ENCODE measurements around the gene SLC2A9.

Gene SLC2A9

DNA sequence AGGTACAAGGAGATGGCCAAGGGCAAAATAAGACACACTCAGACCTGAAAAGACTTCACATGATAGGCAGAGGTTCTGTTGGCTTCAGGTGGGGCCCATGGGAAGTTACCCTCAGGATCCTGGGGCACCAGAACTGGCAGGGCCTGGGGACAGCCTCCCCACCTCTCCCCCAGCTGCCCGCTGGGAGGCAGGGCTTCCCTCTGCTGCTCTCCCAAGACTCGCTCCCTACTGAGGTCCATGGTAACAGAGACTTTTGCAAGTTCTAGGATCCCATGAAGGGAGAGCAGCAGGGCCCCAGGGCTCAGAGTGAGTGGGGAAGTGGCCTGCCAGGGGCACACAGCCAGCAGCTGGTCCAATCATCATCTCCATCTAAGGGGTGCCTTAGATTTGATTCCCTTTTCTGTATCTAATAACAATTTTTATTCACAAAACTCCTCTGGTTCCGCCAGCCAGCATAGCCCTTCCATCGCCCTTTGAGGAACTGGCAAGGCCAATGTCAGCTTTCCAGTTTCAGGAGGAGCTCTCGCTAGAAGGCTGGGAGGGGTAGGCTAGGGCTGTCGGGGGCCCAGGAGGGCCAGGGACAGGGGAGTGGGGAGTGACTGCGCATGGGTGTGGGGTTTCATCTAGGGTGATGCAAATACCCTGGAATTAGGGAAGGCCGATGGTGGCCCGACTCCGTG, 78.2 kb downstream of the SLC2A9 start:
- Histone ChIP-seq H3F3A (ENCODE audit: low read depth) (no peaks in the 10 kb centered on the region), H2AFZ (ENCODE audit: low read length) (no peak overlapping the region), H3K27me3 (ENCODE audit: insufficient read depth, low read length, poor library complexity, severe bottlenecking) (no peaks in the 10 kb centered on the region), H3K4me3 (ENCODE audit: low read length, poor library complexity, severe bottlenecking) (no peak overlapping the region), H3K9me2 (replicated peaks; ENCODE audit: low read depth, low read length) (no peaks in the 10 kb centered on the region), H3K9me3 (ENCODE audit: insufficient read depth, low read depth, low read length) (no peaks in the 10 kb centered on the region), H3K36me3 (ENCODE audit: insufficient read depth, low read length) (no peaks in the 10 kb centered on the region), H3K9ac (ENCODE audit: low read depth, low read length, poor library complexity, severe bottlenecking) (no peak overlapping the region), H3K4me1 (ENCODE audit: insufficient read depth, low read length, poor library complexity, severe bottlenecking) (no peaks in the 10 kb centered on the region), H3K79me2 (ENCODE audit: insufficient read depth, low read length) (no peaks in the 10 kb centered on the region), H3K4me2 (ENCODE audit: low read depth, low read length, poor library complexity, severe bottlenecking) (no peak overlapping the region), H4K20me1 (ENCODE audit: insufficient read depth, low read length, poor library complexity, severe bottlenecking) (no peaks in the 10 kb centered on the region)
- TF ChIP-seq EZH2phosphoT487 (IDR thresholded peaks at IDR 0.05; ENCODE audit: borderline replicate concordance) = no peak
- TF ChIP-seq, protein P1, sequence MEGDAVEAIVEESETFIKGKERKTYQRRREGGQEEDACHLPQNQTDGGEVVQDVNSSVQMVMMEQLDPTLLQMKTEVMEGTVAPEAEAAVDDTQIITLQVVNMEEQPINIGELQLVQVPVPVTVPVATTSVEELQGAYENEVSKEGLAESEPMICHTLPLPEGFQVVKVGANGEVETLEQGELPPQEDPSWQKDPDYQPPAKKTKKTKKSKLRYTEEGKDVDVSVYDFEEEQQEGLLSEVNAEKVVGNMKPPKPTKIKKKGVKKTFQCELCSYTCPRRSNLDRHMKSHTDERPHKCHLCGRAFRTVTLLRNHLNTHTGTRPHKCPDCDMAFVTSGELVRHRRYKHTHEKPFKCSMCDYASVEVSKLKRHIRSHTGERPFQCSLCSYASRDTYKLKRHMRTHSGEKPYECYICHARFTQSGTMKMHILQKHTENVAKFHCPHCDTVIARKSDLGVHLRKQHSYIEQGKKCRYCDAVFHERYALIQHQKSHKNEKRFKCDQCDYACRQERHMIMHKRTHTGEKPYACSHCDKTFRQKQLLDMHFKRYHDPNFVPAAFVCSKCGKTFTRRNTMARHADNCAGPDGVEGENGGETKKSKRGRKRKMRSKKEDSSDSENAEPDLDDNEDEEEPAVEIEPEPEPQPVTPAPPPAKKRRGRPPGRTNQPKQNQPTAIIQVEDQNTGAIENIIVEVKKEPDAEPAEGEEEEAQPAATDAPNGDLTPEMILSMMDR (conservative IDR thresholded peaks at IDR 0.05; ENCODE audit: low read length) = no peak

DNA sequence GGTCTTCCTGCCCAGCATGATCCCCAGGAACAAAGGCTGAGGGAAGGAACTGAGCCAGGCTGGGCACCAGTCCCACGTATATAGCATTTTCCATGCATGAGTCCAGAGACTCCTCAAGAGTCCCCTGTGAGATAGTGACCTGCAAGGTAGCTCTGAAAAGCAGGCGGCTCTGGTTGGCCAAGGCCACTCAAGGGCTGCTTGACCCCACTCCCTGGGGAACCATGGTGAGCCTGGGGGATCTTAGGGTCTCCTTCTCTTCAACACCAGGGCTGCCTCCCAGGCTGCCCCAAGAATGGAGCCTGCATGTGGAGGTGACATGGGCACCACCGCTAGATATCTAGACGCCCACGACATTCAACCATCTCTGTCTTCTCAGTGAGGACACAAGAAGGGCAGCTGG, 79.2 kb downstream of the SLC2A9 start:
- Histone ChIP-seq H2AFZ (ENCODE audit: low read length) (no peak overlapping the region), H3K9me2 (replicated peaks; ENCODE audit: low read depth, low read length) (no peaks in the 10 kb centered on the region), H3K4me1 (ENCODE audit: insufficient read depth, low read length, poor library complexity, severe bottlenecking) (no peaks in the 10 kb centered on the region), H4K20me1 (ENCODE audit: insufficient read depth, low read length, poor library complexity, severe bottlenecking) (no peaks in the 10 kb centered on the region), H3K36me3 (ENCODE audit: insufficient read depth, low read length) (no peaks in the 10 kb centered on the region), H3K79me2 (ENCODE audit: insufficient read depth, low read length) (no peaks in the 10 kb centered on the region), H3K27me3 (ENCODE audit: insufficient read depth, low read length, poor library complexity, severe bottlenecking) (no peaks in the 10 kb centered on the region), H3K9ac (ENCODE audit: low read depth, low read length, poor library complexity, severe bottlenecking) (no peak overlapping the region), H3K9me3 (ENCODE audit: insufficient read depth, low read depth, low read length) (no peaks in the 10 kb centered on the region), H3K4me2 (ENCODE audit: low read depth, low read length, poor library complexity, severe bottlenecking) (no peak overlapping the region), H3F3A (ENCODE audit: low read depth) (no peaks in the 10 kb centered on the region), H3K4me3 (ENCODE audit: low read length, poor library complexity, severe bottlenecking) (no peak overlapping the region)
- no peak for TF ChIP-seq EZH2phosphoT487 (IDR thresholded peaks at IDR 0.05; ENCODE audit: borderline replicate concordance)

DNA sequence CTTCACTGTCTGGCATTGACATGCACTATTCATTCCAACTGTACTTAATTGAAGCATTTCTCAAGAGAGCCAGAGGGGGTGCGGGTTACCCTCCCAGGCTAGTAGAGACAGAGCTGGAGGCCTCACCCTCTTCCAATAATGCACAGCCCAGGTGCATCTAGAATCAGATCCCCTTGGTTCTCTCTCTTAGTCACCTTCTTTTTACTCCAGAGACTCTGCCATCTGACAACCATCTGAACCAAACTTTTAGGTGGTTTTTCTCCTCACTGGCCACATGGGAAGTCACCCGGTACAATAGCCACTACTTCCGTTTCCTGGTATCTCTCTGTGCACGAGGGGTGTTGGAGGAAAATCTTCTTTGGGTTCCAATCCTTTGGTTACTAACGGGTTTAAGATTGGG, 81.3 kb downstream of the SLC2A9 start:
- no peaks in the 10 kb centered on the region for H3K9me2 ChIP-seq (replicated peaks; ENCODE audit: low read depth, low read length)
- H3F3A ChIP-seq (ENCODE audit: low read depth) = no peaks in the 10 kb centered on the region
- no peak overlapping the region for H3K9ac ChIP-seq (ENCODE audit: low read depth, low read length, poor library complexity, severe bottlenecking)
- no peaks in the 10 kb centered on the region for H3K79me2 ChIP-seq (ENCODE audit: insufficient read depth, low read length)
- no peak overlapping the region for H2AFZ ChIP-seq (ENCODE audit: low read length)
- H4K20me1 ChIP-seq (ENCODE audit: insufficient read depth, low read length, poor library complexity, severe bottlenecking) = no peaks in the 10 kb centered on the region
- no peaks in the 10 kb centered on the region for H3K4me1 ChIP-seq (ENCODE audit: insufficient read depth, low read length, poor library complexity, severe bottlenecking)
- TF ChIP-seq EZH2phosphoT487 (IDR thresholded peaks at IDR 0.05; ENCODE audit: borderline replicate concordance) = no peak
- TF ChIP-seq, protein P1 (conservative IDR thresholded peaks at IDR 0.05; ENCODE audit: low read length) = no peak
- no peak overlapping the region for H3K4me3 ChIP-seq (ENCODE audit: low read length, poor library complexity, severe bottlenecking)
- H3K9me3 ChIP-seq (ENCODE audit: insufficient read depth, low read depth, low read length) = no peaks in the 10 kb centered on the region
- no peak overlapping the region for H3K4me2 ChIP-seq (ENCODE audit: low read depth, low read length, poor library complexity, severe bottlenecking)
- no peaks in the 10 kb centered on the region for H3K36me3 ChIP-seq (ENCODE audit: insufficient read depth, low read length)
- no peaks in the 10 kb centered on the region for H3K27me3 ChIP-seq (ENCODE audit: insufficient read depth, low read length, poor library complexity, severe bottlenecking)

DNA sequence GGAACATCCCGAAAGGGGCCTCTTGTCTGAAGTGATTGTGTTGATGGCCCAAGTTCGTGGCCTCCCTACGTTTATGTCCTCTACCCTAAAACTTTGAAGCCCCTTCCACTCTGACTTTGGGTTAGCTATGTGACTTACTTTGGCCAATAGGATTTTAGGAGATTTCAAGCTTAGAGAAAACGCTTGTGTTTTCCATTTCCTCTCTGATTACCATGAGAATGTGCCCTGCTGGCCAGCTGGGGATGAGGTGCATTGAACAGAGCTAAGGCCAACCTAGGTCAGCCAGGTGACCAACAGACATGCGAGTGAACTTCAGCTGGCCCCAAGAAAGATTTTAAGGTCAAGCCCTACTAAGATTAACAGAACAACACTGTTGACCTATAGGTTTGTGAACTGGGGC, 82.4 kb downstream of the SLC2A9 start:
- TF ChIP-seq, protein P1 (conservative IDR thresholded peaks at IDR 0.05; ENCODE audit: low read length) = no peak
- TF ChIP-seq EZH2phosphoT487 (IDR thresholded peaks at IDR 0.05; ENCODE audit: borderline replicate concordance) = no peak
- H3K4me2 ChIP-seq (ENCODE audit: low read depth, low read length, poor library complexity, severe bottlenecking) = no peak overlapping the region
- H3K79me2 ChIP-seq (ENCODE audit: insufficient read depth, low read length) = no peaks in the 10 kb centered on the region
- H3K4me1 ChIP-seq (ENCODE audit: insufficient read depth, low read length, poor library complexity, severe bottlenecking) = no peaks in the 10 kb centered on the region
- no peaks in the 10 kb centered on the region for H3K36me3 ChIP-seq (ENCODE audit: insufficient read depth, low read length)
- no peaks in the 10 kb centered on the region for H3F3A ChIP-seq (ENCODE audit: low read depth)
- H3K27me3 ChIP-seq (ENCODE audit: insufficient read depth, low read length, poor library complexity, severe bottlenecking) = no peaks in the 10 kb centered on the region
- no peak overlapping the region for H2AFZ ChIP-seq (ENCODE audit: low read length)
- no peaks in the 10 kb centered on the region for H3K9me2 ChIP-seq (replicated peaks; ENCODE audit: low read depth, low read length)
- no peak overlapping the region for H3K9ac ChIP-seq (ENCODE audit: low read depth, low read length, poor library complexity, severe bottlenecking)
- H3K9me3 ChIP-seq (ENCODE audit: insufficient read depth, low read depth, low read length) = no peaks in the 10 kb centered on the region
- no peak overlapping the region for H3K4me3 ChIP-seq (ENCODE audit: low read length, poor library complexity, severe bottlenecking)
- H4K20me1 ChIP-seq (ENCODE audit: insufficient read depth, low read length, poor library complexity, severe bottlenecking) = no peaks in the 10 kb centered on the region

All from Loucy (cell line).